Measurements from ENCODE around the gene GABPB1. TPM values are rescaled to one million over a fixed set of nuclear protein-coding genes. Genes with fewer than 3 reads are reported as not detected.

Gene GABPB1
- polyA plus RNA-seq, 3 donors: 3.5 to 15.4 (median 6.7) TPM

GRCh38 chr15:50298340-50298739 lies 56.7 kb downstream of the GABPB1 start:
- WGBS, 3 donors: 96 to 98% (median 98%) methylated on average over 2 of the region's 2 CpGs

GRCh38 chr15:50295966-50296365 lies 59.0 kb downstream of the GABPB1 start:
- 88 to 98% (median 96%) methylated on average over 1 of the region's 1 CpG for WGBS, 3 donors
- H3K27ac ChIP-seq (ENCODE audit: low read depth, low read length): no peak overlapping the region

More at GRCh38 chr15:50298340-50298739, 56.7 kb downstream of the GABPB1 start:
- H3K27ac ChIP-seq (ENCODE audit: low read depth, low read length): no peak overlapping the region

GRCh38 chr15:50289749-50290148 lies 65.2 kb downstream of the GABPB1 start:
- WGBS, 3 donors: 97 to 98% (median 98%) methylated on average over 2 of the region's 2 CpGs
- H3K27ac ChIP-seq (ENCODE audit: low read depth, low read length): no peak overlapping the region

GRCh38 chr15:50287324-50288116 lies 67.5 kb downstream of the GABPB1 start:
- H3K27ac ChIP-seq (ENCODE audit: low read depth, low read length): no peak overlapping the region
- 95 to 97% (median 97%) methylated on average over 6 of the region's 6 CpGs for WGBS, 3 donors

GRCh38 chr15:50281427-50281826 lies 73.6 kb downstream of the GABPB1 start:
- H3K27ac ChIP-seq (ENCODE audit: low read depth, low read length): no peak overlapping the region
- WGBS, 3 donors: 72 to 100% (median 80%) methylated on average over 4 to 5 of the region's 5 CpGs

GRCh38 chr15:50280271-50280670 lies 74.7 kb downstream of the GABPB1 start:
- H3K27ac ChIP-seq (ENCODE audit: low read depth, low read length): no peak overlapping the region
- 96 to 97% (median 96%) methylated on average over 3 of the region's 3 CpGs for WGBS, 3 donors

GRCh38 chr15:50278496-50278895 lies 76.5 kb downstream of the GABPB1 start:
- H3K27ac ChIP-seq (ENCODE audit: low read depth, low read length): no peak overlapping the region
- WGBS, 3 donors: 64 to 86% (median 73%) methylated on average over 4 of the region's 4 CpGs

GRCh38 chr15:50277370-50277769 lies 77.6 kb downstream of the GABPB1 start:
- no peak overlapping the region for H3K27ac ChIP-seq (ENCODE audit: low read depth, low read length)
- WGBS, 3 donors: 49 to 95% (median 68%) methylated on average over 1 of the region's 1 CpG

GRCh38 chr15:50275908-50276307 lies 79.1 kb downstream of the GABPB1 start:
- H3K27ac ChIP-seq (ENCODE audit: low read depth, low read length): no peak overlapping the region
- WGBS, 3 donors: 51 to 58% (median 56%) methylated on average over 3 of the region's 3 CpGs

GRCh38 chr15:50275091-50275490 lies 79.9 kb downstream of the GABPB1 start:
- WGBS, 3 donors: 38 to 61% (median 50%) methylated on average over 2 of the region's 2 CpGs
- no peak overlapping the region for H3K27ac ChIP-seq (ENCODE audit: low read depth, low read length)

GRCh38 chr15:50267577-50267976 lies 87.4 kb downstream of the GABPB1 start:
- WGBS, 3 donors: 77 to 90% (median 78%) methylated on average over 2 of the region's 2 CpGs
- no peak overlapping the region for H3K27ac ChIP-seq (ENCODE audit: low read depth, low read length)

GRCh38 chr15:50265620-50266019 lies 89.4 kb downstream of the GABPB1 start, which contains the start of gene HDC:
TSS of gene HDC (minus strand) at chr15:50265726. CDS start at chr15:50265623, 103 bp downstream.
- no peak within 1 kb of the TSS for H3K27ac ChIP-seq (ENCODE audit: low read depth, low read length)
- WGBS, 3 donors: 64 to 77% (median 68%) methylated on average over 9 of the region's 9 CpGs

GRCh38 chr15:50262533-50262932 lies 92.5 kb downstream of the GABPB1 start:
- WGBS, 3 donors: 31 to 80% (median 37%) methylated on average over 4 of the region's 4 CpGs
- no peak overlapping the region for H3K27ac ChIP-seq (ENCODE audit: low read depth, low read length)

- WGBS, 3 donors: 86 to 95% (median 88%) methylated on average over 3 of the region's 3 CpGs
- H3K27ac ChIP-seq (ENCODE audit: low read depth, low read length): no peak overlapping the region
Measured at GRCh38 chr15:50261981-50262380, 93.0 kb downstream of the GABPB1 start.

- WGBS, 3 donors: 61 to 69% (median 63%) methylated on average over 2 of the region's 2 CpGs
Measured at GRCh38 chr15:50260969-50261496, 94.0 kb downstream of the GABPB1 start.

GRCh38 chr15:50259276-50259675 lies 95.7 kb downstream of the GABPB1 start:
- WGBS, 3 donors: 76 to 80% (median 77%) methylated on average over 5 of the region's 5 CpGs
- H3K27ac ChIP-seq (ENCODE audit: low read depth, low read length): no peak overlapping the region

More at GRCh38 chr15:50260969-50261496, 94.0 kb downstream of the GABPB1 start:
- no peak overlapping the region for H3K27ac ChIP-seq (ENCODE audit: low read depth, low read length)

- WGBS, 3 donors: 48 to 84% (median 61%) methylated on average over 3 of the region's 3 CpGs
Measured at GRCh38 chr15:50257924-50258323, 97.1 kb downstream of the GABPB1 start.

GRCh38 chr15:50257332-50257731 lies 97.7 kb downstream of the GABPB1 start:
- WGBS, 3 donors: 79 to 81% (median 79%) methylated on average over 8 of the region's 8 CpGs
- no peak overlapping the region for H3K27ac ChIP-seq (ENCODE audit: low read depth, low read length)

More at GRCh38 chr15:50257924-50258323, 97.1 kb downstream of the GABPB1 start:
- H3K27ac ChIP-seq (ENCODE audit: low read depth, low read length): no peak overlapping the region

GRCh38 chr15:50256188-50257041 lies 98.6 kb downstream of the GABPB1 start:
- WGBS, 3 donors: 56 to 60% (median 59%) methylated on average over 5 of the region's 5 CpGs
- no peak overlapping the region for H3K27ac ChIP-seq (ENCODE audit: low read depth, low read length)
